CD4-positive, alpha-beta T cell treated with Interleukin-12 subunit alpha and Interleukin-12 subunit beta, for 1 hour (primary cell): Measurements from ENCODE around the gene VPS26B.
"Not testable (repeated sequence)": the region's sequence is repeated elsewhere in the genome, so short reads cannot be mapped to it uniquely, and the experiment has no call there.

Experiments used
- DNase-seq: peaks from one replicate; pipeline ENCODE4 v3.0.0-alpha.2; 2020

The VPS26B gene

DNA sequence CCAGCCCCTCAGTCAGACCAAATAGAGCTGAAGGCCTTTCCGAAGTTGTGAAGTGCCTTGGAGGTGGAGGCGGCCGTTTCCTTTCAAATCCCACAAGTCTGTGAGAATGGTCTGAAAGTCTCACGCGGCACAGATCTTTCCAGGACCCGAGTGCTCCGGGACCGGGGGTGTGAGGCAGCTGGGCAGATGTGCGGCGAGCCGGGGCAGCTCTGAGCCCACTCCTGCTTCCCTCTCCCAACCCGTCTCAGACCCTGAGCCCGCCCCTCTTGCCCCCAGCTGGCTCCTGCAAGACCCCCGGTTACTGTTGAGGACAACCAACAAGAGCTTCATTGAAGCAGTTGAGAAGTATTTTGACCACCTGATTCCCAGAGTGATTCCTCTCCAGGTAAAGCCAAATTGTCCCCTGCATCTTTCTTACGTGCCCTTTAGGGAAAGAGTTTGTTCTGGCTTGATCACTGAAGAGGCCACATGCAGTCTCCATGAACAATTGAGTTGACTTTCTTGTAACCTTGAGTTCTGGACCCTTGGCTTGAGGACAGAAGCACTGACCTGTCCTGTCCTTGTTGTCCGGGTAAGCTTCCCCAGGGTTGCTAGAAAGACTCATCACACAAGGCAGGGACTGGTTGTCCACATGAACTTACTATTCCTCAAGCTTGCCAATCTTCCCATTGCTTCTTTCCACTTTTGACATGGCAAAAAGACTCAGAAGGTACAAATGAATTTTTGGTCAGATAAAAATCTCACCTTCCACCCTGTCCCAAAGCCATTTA, 59.2 kb downstream of the VPS26B start:
- DNase-seq, result no peak

GRCh38 chr11:134284349-134284748, 59.9 kb downstream of the VPS26B start:
- not testable (repeated sequence) for DNase-seq

GRCh38 chr11:134287561-134287960, 63.1 kb downstream of the VPS26B start:
- no peak for DNase-seq

DNA sequence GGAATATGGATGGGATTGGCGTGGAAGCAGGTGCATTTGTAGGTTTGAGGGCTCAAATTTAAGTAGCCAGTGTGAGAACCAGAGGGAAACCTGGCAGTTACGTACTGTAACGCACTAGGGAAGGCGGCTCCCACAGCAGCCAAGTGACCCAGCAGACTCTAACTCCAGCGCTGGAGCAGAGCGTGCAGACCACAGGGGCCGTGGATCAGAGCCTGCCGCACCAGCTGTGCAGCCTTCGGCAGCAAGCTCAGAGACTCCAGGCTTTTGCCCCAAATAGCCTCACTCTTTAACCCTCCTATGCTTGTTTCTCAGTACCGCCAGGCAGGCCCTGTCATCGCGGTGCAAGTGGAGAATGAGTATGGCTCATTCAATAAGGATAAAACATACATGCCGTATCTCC, 64.0 kb downstream of the VPS26B start:
- DNase-seq, result no peak

DNA sequence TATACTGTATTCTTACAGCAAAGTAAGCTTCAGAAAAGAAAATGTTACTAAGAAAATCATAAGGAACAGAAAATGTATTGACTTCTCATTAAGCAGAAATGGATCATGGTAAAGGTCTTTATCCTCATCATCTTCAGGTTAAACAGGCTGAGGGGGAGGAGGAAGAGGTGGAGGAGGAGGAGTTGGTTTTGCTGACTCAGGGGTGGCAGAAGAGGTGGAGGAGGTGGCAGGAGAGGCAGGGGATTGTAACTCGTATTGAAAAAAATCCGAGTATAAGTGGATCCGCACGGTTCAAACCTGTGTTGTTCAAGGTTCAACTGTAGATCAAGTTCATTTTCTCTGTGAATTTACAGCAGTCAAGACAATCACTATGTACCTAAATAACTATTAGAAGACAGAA, 64.7 kb downstream of the VPS26B start:
- DNase-seq, result no peak

DNA sequence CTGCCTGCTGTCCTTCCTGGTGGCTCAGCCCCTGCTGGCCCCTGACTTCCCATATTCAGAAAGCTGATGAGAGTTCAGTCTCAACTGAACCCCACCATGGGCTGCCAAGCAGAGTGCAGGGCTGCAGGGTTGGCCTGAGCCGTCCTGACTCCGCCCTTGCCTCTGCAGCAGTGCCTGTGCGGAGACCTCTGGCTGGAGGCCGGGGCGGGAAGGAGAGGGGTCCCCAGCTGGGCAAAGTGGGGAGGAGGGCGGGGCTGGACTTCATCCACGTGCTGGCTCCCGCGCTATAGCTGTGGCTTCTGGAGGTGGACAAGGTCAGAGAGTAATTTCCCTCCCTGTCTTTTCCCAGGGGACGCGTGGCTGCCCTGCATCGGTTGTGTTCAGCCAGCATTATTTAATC, 65.3 kb downstream of the VPS26B start:
- DNase-seq, result no peak

- no peak for DNase-seq
Observed at GRCh38 chr11:134290646-134291045, 66.2 kb downstream of the VPS26B start.

DNA sequence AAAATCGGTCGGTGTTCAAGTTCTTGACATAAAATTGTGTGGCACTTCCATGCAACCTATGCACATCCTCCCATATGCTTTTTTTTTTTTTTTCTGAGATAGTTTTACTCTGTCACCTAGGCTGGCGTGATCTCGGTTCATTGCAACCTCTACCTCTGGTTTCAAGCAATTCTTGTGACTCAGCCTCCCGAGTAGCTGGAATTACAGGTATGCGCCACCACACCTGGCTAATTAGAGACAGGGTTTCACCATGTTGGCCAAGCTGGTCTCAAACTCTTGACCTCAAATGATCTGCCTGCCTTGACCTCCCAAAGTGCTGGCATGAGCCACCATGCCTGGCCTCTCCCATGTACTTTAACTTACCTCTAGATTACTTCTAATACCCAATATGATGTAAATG, 66.7 kb downstream of the VPS26B start:
- DNase-seq, result no peak

- DNase-seq, result no peak
Observed at GRCh38 chr11:134292661-134293060, 68.2 kb downstream of the VPS26B start.

- DNase-seq, result no peak
Observed at GRCh38 chr11:134293119-134294113, 68.9 kb downstream of the VPS26B start.

DNA sequence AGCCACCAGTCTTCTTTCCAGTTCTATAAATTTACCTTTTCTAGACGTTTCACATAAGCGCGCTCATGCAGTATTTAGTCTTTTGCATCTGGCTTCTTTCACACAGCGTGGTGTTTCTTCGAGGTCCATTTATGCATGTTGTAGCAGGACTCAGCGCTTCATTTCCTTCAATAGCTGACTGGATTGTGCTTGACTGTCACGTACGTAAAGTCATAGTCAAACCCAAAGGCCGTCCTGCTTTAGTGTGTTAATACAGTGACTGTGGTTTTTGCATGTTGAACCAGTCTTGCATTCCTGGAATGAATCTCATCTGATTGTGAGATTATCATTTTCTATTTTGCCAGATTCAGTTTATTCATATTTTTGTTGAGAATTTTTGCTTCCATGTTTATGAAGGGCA, 70.2 kb downstream of the VPS26B start:
- no peak for DNase-seq
